ENCODE data around the gene ZNF491. TPM values are rescaled to one million over a fixed set of nuclear protein-coding genes. Genes with fewer than 3 reads are reported as not detected.

The ZNF491 gene
- polyA plus RNA-seq, 1 donor from 2014 or later: 29.8 TPM

DNA sequence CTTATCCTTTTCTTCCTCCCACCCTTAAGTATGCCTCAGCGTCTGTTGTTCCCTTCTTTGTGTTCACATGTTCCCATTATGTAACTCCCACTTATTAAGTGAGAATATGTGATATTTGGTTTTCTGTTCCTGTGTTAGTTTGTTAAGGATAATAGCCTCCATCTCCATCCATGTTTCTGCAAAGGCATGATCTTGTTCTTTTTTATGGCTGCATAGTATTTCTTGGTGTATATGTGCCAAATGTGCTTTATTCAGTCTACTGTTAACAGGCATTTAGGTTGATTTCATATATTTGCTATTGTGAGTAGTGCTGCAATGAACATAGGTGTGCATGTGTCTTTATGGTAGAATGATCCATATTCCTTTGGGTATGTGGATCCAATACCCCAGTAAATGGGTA lies 34.7 kb upstream of the ZNF491 start:
- Histone ChIP-seq H3K4me2 (ENCODE audit: low read length) (no peak overlapping the region), H3K36me3 (ENCODE audit: insufficient read depth, low read length) (no peaks in the 10 kb centered on the region), H2AFZ (ENCODE audit: low read depth, low read length) (no peak overlapping the region), H3F3A (ENCODE audit: insufficient read depth, low read length, poor library complexity, severe bottlenecking) (no peaks in the 10 kb centered on the region), H3K79me2 (replicated peaks; ENCODE audit: insufficient read depth, low read length) (peaks cover 9% of the 10 kb centered on the region), H3K9me2 (ENCODE audit: insufficient read depth, low read length) (no peaks in the 10 kb centered on the region), H3K4me3 (ENCODE audit: low read length) (no peak overlapping the region), H3K9me3 (ENCODE audit: low read length) (no peaks in the 10 kb centered on the region), H4K20me1 (ENCODE audit: insufficient read depth) (no peaks in the 10 kb centered on the region), H3K9ac (ENCODE audit: low read length) (no peak overlapping the region), H3K27me3 (ENCODE audit: insufficient read depth, low read depth, low read length) (peaks cover 3% of the 10 kb centered on the region), H3K27ac (ENCODE audit: low read length) (no peak overlapping the region)
- TF ChIP-seq EZH2 (IDR thresholded peaks at IDR 0.05; ENCODE audit: borderline replicate concordance, insufficient read depth, low read length, poor library complexity, severe bottlenecking): no peak
- TF ChIP-seq SMC3 (conservative IDR thresholded peaks at IDR 0.05; ENCODE audit: poor library complexity): no peak
- no peak for TF ChIP-seq CTCF (IDR thresholded peaks at IDR 0.05; ENCODE audit: poor library complexity, severe bottlenecking)
- no peak for TF ChIP-seq EP300 (conservative IDR thresholded peaks at IDR 0.05; ENCODE audit: poor library complexity, severe bottlenecking)
- TF ChIP-seq POLR2AphosphoS5 (IDR thresholded peaks at IDR 0.05): no peak
- TF ChIP-seq, protein P1, sequence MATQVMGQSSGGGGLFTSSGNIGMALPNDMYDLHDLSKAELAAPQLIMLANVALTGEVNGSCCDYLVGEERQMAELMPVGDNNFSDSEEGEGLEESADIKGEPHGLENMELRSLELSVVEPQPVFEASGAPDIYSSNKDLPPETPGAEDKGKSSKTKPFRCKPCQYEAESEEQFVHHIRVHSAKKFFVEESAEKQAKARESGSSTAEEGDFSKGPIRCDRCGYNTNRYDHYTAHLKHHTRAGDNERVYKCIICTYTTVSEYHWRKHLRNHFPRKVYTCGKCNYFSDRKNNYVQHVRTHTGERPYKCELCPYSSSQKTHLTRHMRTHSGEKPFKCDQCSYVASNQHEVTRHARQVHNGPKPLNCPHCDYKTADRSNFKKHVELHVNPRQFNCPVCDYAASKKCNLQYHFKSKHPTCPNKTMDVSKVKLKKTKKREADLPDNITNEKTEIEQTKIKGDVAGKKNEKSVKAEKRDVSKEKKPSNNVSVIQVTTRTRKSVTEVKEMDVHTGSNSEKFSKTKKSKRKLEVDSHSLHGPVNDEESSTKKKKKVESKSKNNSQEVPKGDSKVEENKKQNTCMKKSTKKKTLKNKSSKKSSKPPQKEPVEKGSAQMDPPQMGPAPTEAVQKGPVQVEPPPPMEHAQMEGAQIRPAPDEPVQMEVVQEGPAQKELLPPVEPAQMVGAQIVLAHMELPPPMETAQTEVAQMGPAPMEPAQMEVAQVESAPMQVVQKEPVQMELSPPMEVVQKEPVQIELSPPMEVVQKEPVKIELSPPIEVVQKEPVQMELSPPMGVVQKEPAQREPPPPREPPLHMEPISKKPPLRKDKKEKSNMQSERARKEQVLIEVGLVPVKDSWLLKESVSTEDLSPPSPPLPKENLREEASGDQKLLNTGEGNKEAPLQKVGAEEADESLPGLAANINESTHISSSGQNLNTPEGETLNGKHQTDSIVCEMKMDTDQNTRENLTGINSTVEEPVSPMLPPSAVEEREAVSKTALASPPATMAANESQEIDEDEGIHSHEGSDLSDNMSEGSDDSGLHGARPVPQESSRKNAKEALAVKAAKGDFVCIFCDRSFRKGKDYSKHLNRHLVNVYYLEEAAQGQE (IDR thresholded peaks at IDR 0.05; ENCODE audit: borderline replicate concordance): no peak
- no peak for TF ChIP-seq TAF1 (IDR thresholded peaks at IDR 0.05; ENCODE audit: low read depth)
- TF ChIP-seq RAD21 (conservative IDR thresholded peaks at IDR 0.05): no peak
- TF ChIP-seq MXI1 (conservative IDR thresholded peaks at IDR 0.05; ENCODE audit: poor library complexity, severe bottlenecking): no peak

- H3K9me3 ChIP-seq (ENCODE audit: low read length): no peaks in the 10 kb centered on the region
- H3K4me3 ChIP-seq (ENCODE audit: low read length): peak within 1 kb of the TSS; percentile 84
- peaks cover 3% of the 10 kb centered on the region for H3K27me3 ChIP-seq (ENCODE audit: insufficient read depth, low read depth, low read length)
- H3K9me2 ChIP-seq (ENCODE audit: insufficient read depth, low read length): no peaks in the 10 kb centered on the region
- peaks cover 9% of the 10 kb centered on the region for H3K79me2 ChIP-seq (replicated peaks; ENCODE audit: insufficient read depth, low read length)
- H4K20me1 ChIP-seq (ENCODE audit: insufficient read depth): no peaks in the 10 kb centered on the region
- H3K9ac ChIP-seq (ENCODE audit: low read length): peak within 1 kb of the TSS; percentile 77
- H3K4me2 ChIP-seq (ENCODE audit: low read length): peak within 1 kb of the TSS; percentile 6
- peak within 1 kb of the TSS; percentile 77 for H2AFZ ChIP-seq (ENCODE audit: low read depth, low read length)
- no peaks in the 10 kb centered on the region for H3F3A ChIP-seq (ENCODE audit: insufficient read depth, low read length, poor library complexity, severe bottlenecking)
- peak within 1 kb of the TSS; percentile 71 for H3K27ac ChIP-seq (ENCODE audit: low read length)
- TF ChIP-seq, protein P1 (IDR thresholded peaks at IDR 0.05; ENCODE audit: borderline replicate concordance): no peak
- TF ChIP-seq MXI1 (conservative IDR thresholded peaks at IDR 0.05; ENCODE audit: poor library complexity, severe bottlenecking) (peak; percentile 46), TAF1 (IDR thresholded peaks at IDR 0.05; ENCODE audit: low read depth) (peak; percentile 27), CTCF (IDR thresholded peaks at IDR 0.05; ENCODE audit: poor library complexity, severe bottlenecking) (no peak), SMC3 (conservative IDR thresholded peaks at IDR 0.05; ENCODE audit: poor library complexity) (no peak), RAD21 (conservative IDR thresholded peaks at IDR 0.05) (peak; percentile 29), POLR2AphosphoS5 (IDR thresholded peaks at IDR 0.05) (peak; percentile 63), EP300 (conservative IDR thresholded peaks at IDR 0.05; ENCODE audit: poor library complexity, severe bottlenecking) (no peak)
- no peaks in the 10 kb centered on the region for H3K36me3 ChIP-seq (ENCODE audit: insufficient read depth, low read length)
These were observed 31.4 kb upstream of the ZNF491 start, which contains the start of gene ZNF441 for GRCh38 chr19:11766597-11767591. Gene ZNF441, plus strand, starts transcription at chr19:11767000. Its CDS starts 194 bp downstream, at chr19:11767194.

Measured in neural cell (in vitro differentiated cells).